ENCODE measurements around the gene SELPLG. TPM values are rescaled to one million over a fixed set of nuclear protein-coding genes. Genes with fewer than 3 reads are reported as not detected.
"Not testable (repeated sequence)": the region's sequence is repeated elsewhere in the genome, so short reads cannot be mapped to it uniquely, and the experiment has no call there.

SELPLG gene
- total RNA-seq, 1 experiment from 2014 or later: 0.34 TPM

DNA sequence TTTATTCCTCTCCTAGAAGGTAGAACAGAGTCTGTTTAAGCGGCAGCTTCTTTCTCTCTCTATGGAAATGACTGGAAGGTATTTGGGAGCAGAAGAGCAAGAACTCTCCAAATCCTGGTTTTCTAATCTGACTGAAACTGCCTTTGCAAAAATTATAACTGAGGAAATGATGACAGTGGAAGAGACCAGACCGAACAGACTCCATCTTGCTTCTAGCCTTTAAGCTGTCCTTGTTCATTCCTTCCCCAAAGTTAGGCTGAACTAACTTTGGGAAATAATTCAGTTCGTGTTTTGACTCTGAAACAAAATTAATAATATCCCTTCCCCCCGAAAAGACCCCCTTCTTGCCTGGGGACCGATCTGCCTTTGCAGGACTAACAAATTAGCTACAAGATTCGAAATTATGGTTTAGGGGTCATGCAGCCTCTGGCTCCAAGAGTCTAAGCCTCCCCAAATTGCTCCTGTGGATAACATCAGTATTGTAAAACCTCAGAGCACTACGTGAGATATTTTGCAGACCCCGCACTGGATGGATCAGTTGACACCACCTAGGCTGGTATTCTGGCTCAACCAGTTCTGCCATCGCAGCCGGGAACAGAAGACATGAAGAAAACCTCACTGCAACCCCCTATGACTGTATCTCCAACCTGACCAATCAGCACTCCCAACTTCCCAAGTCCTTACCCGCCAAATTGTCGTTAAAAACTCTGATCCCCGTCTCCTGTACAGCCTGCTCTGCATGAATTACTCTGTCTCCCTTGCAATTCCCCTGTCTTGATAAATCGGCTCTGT is 14.1 kb downstream of the SELPLG start:
- no peak overlapping the region for H3K27ac ChIP-seq (ENCODE audit: low read depth, low read length, poor library complexity, severe bottlenecking)
- ChIA-PET POLR2A (ENCODE audit: low non-redundant PET) (no interaction called here), CTCF (interaction anchor here (0.5 to 0.7 kb wide), 2 partner anchors 27 to 100 kb away, joined by 5 to 6 read pairs; no protein-coding TSS in a partner anchor)
- H3K9me3 ChIP-seq (ENCODE audit: low read depth, low read length, poor library complexity, severe bottlenecking): no peaks in the 10 kb centered on the region
- no TSS peak for BruUV-seq (replicated peaks)
- H3K4me1 ChIP-seq (ENCODE audit: insufficient read depth, low read length, poor library complexity, severe bottlenecking): peaks cover 8% of the 10 kb centered on the region
- no peak for DNase-seq (ENCODE audit: low spot score)
- intact Hi-C loops (cut with micrococcal nuclease; ENCODE audit: unreplicated experiment): loop anchor here (2.0 to 5.0 kb wide), 2 partner anchors 49 to 102 kb away; partner anchors contain the start of gene FICD
- no peaks in the 10 kb centered on the region for H3K36me3 ChIP-seq (ENCODE audit: insufficient read depth, low read length, poor library complexity, severe bottlenecking)
- no peak overlapping the region for H3K4me3 ChIP-seq (ENCODE audit: low read depth, low read length, poor library complexity, severe bottlenecking)
- no peaks in the 10 kb centered on the region for H3K27me3 ChIP-seq (replicated peaks; ENCODE audit: insufficient read depth, low read depth, low read length, poor library complexity)
- no peak for TF ChIP-seq EZH2 (IDR thresholded peaks at IDR 0.05; ENCODE audit: borderline replicate concordance, low read depth, low read length, poor library complexity, severe bottlenecking)
- TF ChIP-seq, protein P1, sequence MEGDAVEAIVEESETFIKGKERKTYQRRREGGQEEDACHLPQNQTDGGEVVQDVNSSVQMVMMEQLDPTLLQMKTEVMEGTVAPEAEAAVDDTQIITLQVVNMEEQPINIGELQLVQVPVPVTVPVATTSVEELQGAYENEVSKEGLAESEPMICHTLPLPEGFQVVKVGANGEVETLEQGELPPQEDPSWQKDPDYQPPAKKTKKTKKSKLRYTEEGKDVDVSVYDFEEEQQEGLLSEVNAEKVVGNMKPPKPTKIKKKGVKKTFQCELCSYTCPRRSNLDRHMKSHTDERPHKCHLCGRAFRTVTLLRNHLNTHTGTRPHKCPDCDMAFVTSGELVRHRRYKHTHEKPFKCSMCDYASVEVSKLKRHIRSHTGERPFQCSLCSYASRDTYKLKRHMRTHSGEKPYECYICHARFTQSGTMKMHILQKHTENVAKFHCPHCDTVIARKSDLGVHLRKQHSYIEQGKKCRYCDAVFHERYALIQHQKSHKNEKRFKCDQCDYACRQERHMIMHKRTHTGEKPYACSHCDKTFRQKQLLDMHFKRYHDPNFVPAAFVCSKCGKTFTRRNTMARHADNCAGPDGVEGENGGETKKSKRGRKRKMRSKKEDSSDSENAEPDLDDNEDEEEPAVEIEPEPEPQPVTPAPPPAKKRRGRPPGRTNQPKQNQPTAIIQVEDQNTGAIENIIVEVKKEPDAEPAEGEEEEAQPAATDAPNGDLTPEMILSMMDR (conservative IDR thresholded peaks at IDR 0.05; ENCODE audit: low read depth, low read length): no peak

DNA sequence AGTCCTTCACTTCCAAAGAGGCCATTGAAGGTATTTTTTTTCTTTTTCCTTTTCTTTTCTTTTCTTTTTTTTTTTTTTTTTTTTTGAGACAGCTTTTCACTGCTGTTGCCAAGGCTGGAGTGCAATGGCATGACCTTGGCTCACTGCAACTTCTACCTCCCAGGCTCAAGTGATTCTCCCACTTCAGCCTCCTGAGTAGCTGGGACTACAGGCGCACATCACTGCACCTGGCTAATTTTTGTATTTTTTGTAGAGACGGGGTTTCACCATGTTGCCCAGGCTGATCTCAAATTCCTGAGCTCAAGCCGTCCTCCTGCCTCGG is 14.8 kb downstream of the SELPLG start:
- H3K27ac ChIP-seq (ENCODE audit: low read depth, low read length, poor library complexity, severe bottlenecking); H3K27me3 ChIP-seq (replicated peaks; ENCODE audit: insufficient read depth, low read depth, low read length, poor library complexity); H3K9me3 ChIP-seq (ENCODE audit: low read depth, low read length, poor library complexity, severe bottlenecking); POLR2A ChIA-PET (ENCODE audit: low non-redundant PET); H3K4me1 ChIP-seq (ENCODE audit: insufficient read depth, low read length, poor library complexity, severe bottlenecking); H3K36me3 ChIP-seq (ENCODE audit: insufficient read depth, low read length, poor library complexity, severe bottlenecking); DNase-seq (ENCODE audit: low spot score); H3K4me3 ChIP-seq (ENCODE audit: low read depth, low read length, poor library complexity, severe bottlenecking); BruUV-seq (replicated peaks): not testable (repeated sequence)
- CTCF ChIA-PET: interaction anchor here (0.5 to 1.3 kb wide), 2 partner anchors 20 to 51 kb away, joined by 3 to 5 read pairs; no protein-coding TSS in a partner anchor
- intact Hi-C loops (cut with micrococcal nuclease; ENCODE audit: unreplicated experiment): loop anchor here (1.0 to 5.0 kb wide), 3 partner anchors 48 to 102 kb away; partner anchors contain the start of gene FICD

DNA sequence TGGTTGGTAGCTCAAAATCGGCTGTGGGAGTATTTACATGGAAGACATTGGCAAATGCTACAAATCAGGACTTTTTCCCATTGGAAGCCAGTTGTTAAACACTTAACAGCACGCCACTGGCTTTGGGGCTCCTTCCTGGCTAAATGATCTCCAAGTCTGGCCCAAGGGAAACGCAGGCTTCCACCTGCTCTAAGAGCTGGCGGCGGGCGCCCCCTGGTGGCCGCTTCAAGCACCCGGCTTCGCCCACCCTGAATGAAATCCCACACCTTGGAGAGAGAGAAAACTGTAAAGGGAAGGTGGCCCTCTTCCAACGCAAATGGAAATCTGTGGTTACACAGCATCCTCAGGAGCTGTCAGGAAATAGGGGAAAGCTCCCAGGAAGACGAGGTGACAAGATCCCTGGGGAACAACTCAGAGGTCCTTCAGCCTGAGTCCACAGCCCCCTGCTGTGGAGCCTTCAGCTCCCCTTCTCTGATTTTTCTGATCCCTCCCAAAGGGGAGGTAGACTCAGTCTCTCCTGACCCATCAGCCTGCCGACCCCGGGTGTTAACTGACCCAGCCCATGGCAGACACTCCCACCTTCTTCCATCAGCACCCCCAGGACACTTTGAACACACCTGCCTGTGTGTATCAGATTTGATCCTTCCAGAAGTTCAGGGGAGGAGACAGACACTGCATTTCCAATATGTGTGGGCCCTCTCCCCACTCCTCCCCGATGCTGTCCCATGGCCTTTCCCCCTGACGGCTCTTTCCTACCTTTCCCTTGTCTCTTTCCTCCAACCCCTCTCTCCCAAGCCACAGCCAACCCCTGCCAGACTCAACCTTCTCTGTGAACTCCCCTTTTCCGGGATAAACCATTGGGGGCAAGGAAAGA is 15.4 kb downstream of the SELPLG start:
- POLR2A ChIA-PET (ENCODE audit: low non-redundant PET): no interaction called here
- CTCF ChIA-PET: interaction anchor here (0.5 to 1.3 kb wide), 3 partner anchors 20 to 51 kb away, joined by 3 to 5 read pairs (median 3); no protein-coding TSS in a partner anchor
- intact Hi-C loops (cut with micrococcal nuclease; ENCODE audit: unreplicated experiment): loop anchor here (1.0 to 5.0 kb wide), 3 partner anchors 48 to 101 kb away; partner anchors contain the start of gene FICD

More for the DNA sequence above, 15.4 kb downstream of the SELPLG start:
- no peak for TF ChIP-seq EZH2 (IDR thresholded peaks at IDR 0.05; ENCODE audit: borderline replicate concordance, low read depth, low read length, poor library complexity, severe bottlenecking)
- TF ChIP-seq, protein P1 (conservative IDR thresholded peaks at IDR 0.05; ENCODE audit: low read depth, low read length): peak; percentile 97
- Histone ChIP-seq H3K4me3 (ENCODE audit: low read depth, low read length, poor library complexity, severe bottlenecking) (no peak overlapping the region), H3K4me1 (ENCODE audit: insufficient read depth, low read length, poor library complexity, severe bottlenecking) (peaks cover 8% of the 10 kb centered on the region), H3K27ac (ENCODE audit: low read depth, low read length, poor library complexity, severe bottlenecking) (no peak overlapping the region), H3K9me3 (ENCODE audit: low read depth, low read length, poor library complexity, severe bottlenecking) (no peaks in the 10 kb centered on the region), H3K36me3 (ENCODE audit: insufficient read depth, low read length, poor library complexity, severe bottlenecking) (no peaks in the 10 kb centered on the region), H3K27me3 (replicated peaks; ENCODE audit: insufficient read depth, low read depth, low read length, poor library complexity) (no peaks in the 10 kb centered on the region)
- peak; percentile 87 for DNase-seq (ENCODE audit: low spot score)
- BruUV-seq (replicated peaks): no TSS peak

Data from A673 (cell line).